GM19455 (cell line): Measurements from ENCODE around the gene NCOA1.
"Not testable (repeated sequence)": the region's sequence is repeated elsewhere in the genome, so short reads cannot be mapped to it uniquely, and the experiment has no call there.

Experiments used
- ATAC-seq: cut with Tn5 transposase; IDR thresholded peaks from one replicate; pipeline ENCODE4 v1.9.1; 2021; ENCODE audit not compliant: unreplicated experiment

Gene NCOA1

GRCh38 chr2:24490690-24491541 is at the start of gene NCOA1:
NCOA1 (plus strand) TSS chr2:24491254; CDS start chr2:24658678, 167,424 bp downstream.
- ATAC-seq = peak; percentile 70

GRCh38 chr2:24448797-24449196 is 42.3 kb upstream of the NCOA1 start:
- ATAC-seq = no peak

GRCh38 chr2:24449344-24449743 is 41.7 kb upstream of the NCOA1 start:
- ATAC-seq = no peak

GRCh38 chr2:24451805-24452501 is 39.1 kb upstream of the NCOA1 start:
- no peak for ATAC-seq

GRCh38 chr2:24452502-24452885 is 38.6 kb upstream of the NCOA1 start:
- no peak for ATAC-seq

GRCh38 chr2:24453379-24454073 is 37.5 kb upstream of the NCOA1 start:
- no peak for ATAC-seq

GRCh38 chr2:24454294-24454693 is 36.8 kb upstream of the NCOA1 start:
- ATAC-seq = no peak

GRCh38 chr2:24456599-24457556 is 34.2 kb upstream of the NCOA1 start:
- ATAC-seq = no peak

GRCh38 chr2:24457696-24458386 is 33.2 kb upstream of the NCOA1 start:
- no peak for ATAC-seq

GRCh38 chr2:24459224-24460161 is 31.6 kb upstream of the NCOA1 start:
- no peak for ATAC-seq

- ATAC-seq = no peak
Observed at GRCh38 chr2:24461685-24462084, 29.4 kb upstream of the NCOA1 start.

- no peak for ATAC-seq
Observed at GRCh38 chr2:24463271-24463670, 27.8 kb upstream of the NCOA1 start.

GRCh38 chr2:24466871-24467870 is 23.9 kb upstream of the NCOA1 start:
- no peak for ATAC-seq

- not testable (repeated sequence) for ATAC-seq
Observed at GRCh38 chr2:24468453-24468852, 22.6 kb upstream of the NCOA1 start.

- ATAC-seq = no peak
Observed at GRCh38 chr2:24469148-24469650, 21.9 kb upstream of the NCOA1 start.

- no peak for ATAC-seq
Observed at GRCh38 chr2:24471662-24472061, 19.4 kb upstream of the NCOA1 start.

- ATAC-seq = no peak
Observed at GRCh38 chr2:24472416-24472815, 18.6 kb upstream of the NCOA1 start.
